SK-N-SH (cell line): ENCODE data around the gene MEGF6. TPM values are rescaled to one million over a fixed set of nuclear protein-coding genes. Genes with fewer than 3 reads are reported as not detected.
A peak's percentile ranks its signal among the peaks of the same experiment; 100 is the strongest.

Experiments used
- CTCF ChIA-PET: fragments of 300-600, 350-600 bp; formaldehyde crosslinking; extraction: SDS; loops from one replicate; lab custom pipeline; 2021; lab: Yijun Ruan, JAX
- POLR2A ChIA-PET: fragments of 350-600 bp; sonication (Branson Sonifier 250); formaldehyde crosslinking; extraction: SDS; loops from one replicate; lab custom pipeline; 2020; ENCODE audit warnings: antibody characterized with exemption, inconsistent platforms; lab: Yijun Ruan, JAX
- DNase-seq: peaks from one replicate; pipeline ENCODE4 v3.0.0; 2012
- H2AFZ ChIP-seq: fragments of 200-600 bp; sonication (generic); 2 replicates; pipeline ENCODE4 v1.8.1; 2016; ENCODE audit warnings: antibody characterized with exemption, mild to moderate bottlenecking, low read depth
- H3F3A ChIP-seq: fragments of 200-600 bp; sonication (generic); replicated peaks from 2 replicates; pipeline ENCODE3; 2016; ENCODE audit warnings: antibody characterized with exemption, mild to moderate bottlenecking; ENCODE audit not compliant: insufficient read depth
- H3K27ac ChIP-seq, 2 experiments: fragments of 200-500 bp in 1 of 2; fragments of 200-600 bp in 1 of 2; sonication (Bioruptor generic) in 1 of 2; sonication (generic), shearing (Covaris generic) in 1 of 2; 2 replicates each; pipeline versions ENCODE4 v1.5.1 to v1.6.1; 2014 to 2016; ENCODE audit warnings: low read depth in 2 of 2, inconsistent platforms in 1 of 2, low read length in 1 of 2, mild to moderate bottlenecking in 1 of 2, mixed read lengths in 1 of 2
- H3K27me3 ChIP-seq: fragments of 200-600 bp; sonication (generic), shearing (Covaris generic); 2 replicates; pipeline ENCODE4 v1.6.1; 2016; ENCODE audit warnings: mixed run types; ENCODE audit not compliant: insufficient read depth
- H3K36me3 ChIP-seq, 2 experiments: fragments of 200-500 bp in 1 of 2; fragments of 200-600 bp in 1 of 2; sonication (Bioruptor generic) in 1 of 2; sonication (generic) in 1 of 2; replicated peaks in 1 of 2; 2 replicates each; pipeline versions ENCODE3 to v1.5.1; 2014 to 2016; ENCODE audit warnings: low read length in 1 of 2, mild to moderate bottlenecking in 1 of 2; ENCODE audit not compliant: insufficient read depth in 2 of 2, control insufficient read depth in 1 of 2
- H3K4me1 ChIP-seq, 2 experiments: fragments of 200-500 bp in 1 of 2; fragments of 200-600 bp in 1 of 2; sonication (Bioruptor generic) in 1 of 2; sonication (generic), shearing (Covaris generic) in 1 of 2; 2 replicates each; pipeline versions ENCODE4 v1.5.1 to v1.6.1; 2014 to 2016; ENCODE audit warnings: low read depth in 1 of 2, low read length in 1 of 2, mixed run types in 1 of 2; ENCODE audit not compliant: insufficient read depth in 2 of 2, control insufficient read depth in 1 of 2
- H3K4me2 ChIP-seq: fragments of 200-600 bp; sonication (generic), shearing (Covaris generic); 2 replicates; pipeline ENCODE4 v1.6.1; 2017; ENCODE audit warnings: mixed run types
- H3K4me3 ChIP-seq, 2 experiments: fragments of 200-500 bp in 1 of 2; fragments of 200-600 bp in 1 of 2; sonication (Bioruptor generic) in 1 of 2; sonication (generic), shearing (Covaris generic) in 1 of 2; 2 replicates each; pipeline versions ENCODE4 v1.5.1 to v1.8.1; 2014 to 2016; ENCODE audit warnings: low read depth in 2 of 2, inconsistent platforms in 1 of 2, low read length in 1 of 2, mild to moderate bottlenecking in 1 of 2, mixed read lengths in 1 of 2, moderate library complexity in 1 of 2
- H3K79me2 ChIP-seq: fragments of 200-600 bp; sonication (generic); 2 replicates; pipeline ENCODE4 v1.8.1; 2017; ENCODE audit warnings: mild to moderate bottlenecking; ENCODE audit not compliant: insufficient read depth
- H3K9ac ChIP-seq: fragments of 200-600 bp; sonication (generic); 2 replicates; pipeline ENCODE4 v1.6.1; 2017; ENCODE audit warnings: mixed run types
- H3K9me2 ChIP-seq: fragments of 200-600 bp; sonication (generic); 2 replicates; pipeline ENCODE4 v1.6.1; 2017; ENCODE audit warnings: mixed run types
- H3K9me3 ChIP-seq: fragments of 200-600 bp; sonication (generic); 2 replicates; pipeline ENCODE4 v1.6.1; 2017; ENCODE audit warnings: mixed run types, mild to moderate bottlenecking, moderate library complexity
- H4K20me1 ChIP-seq: fragments of 200-600 bp; sonication (generic); 2 replicates; pipeline ENCODE4 v1.6.1; 2017; ENCODE audit warnings: mild to moderate bottlenecking, mixed run types; ENCODE audit not compliant: insufficient read depth
- CHD2 ChIP-seq: fragments of 150-350 bp; IDR thresholded peaks from 2 replicates; pipeline ENCODE4 v1.6.1; 2018; ENCODE audit warnings: low read length; ENCODE audit not compliant: partially characterized antibody
- FOSL2 ChIP-seq: IDR thresholded peaks from 2 replicates; pipeline ENCODE4 v1.4.0; 2012; ENCODE audit warnings: low read depth, mild to moderate bottlenecking, moderate library complexity, borderline replicate concordance
- GABPA ChIP-seq: IDR thresholded peaks from 2 replicates; pipeline ENCODE4 v1.4.0; 2012; ENCODE audit warnings: low read depth, mild to moderate bottlenecking
- JUND ChIP-seq: IDR thresholded peaks from 2 replicates; pipeline ENCODE4 v1.4.0; 2012
- MXI1 ChIP-seq: IDR thresholded peaks from 2 replicates; pipeline ENCODE4 v1.6.1; 2012; ENCODE audit warnings: mild to moderate bottlenecking, low read depth, low read length, improper control_type of control experiment
- RXRA ChIP-seq: IDR thresholded peaks from 2 replicates; pipeline ENCODE4 v1.4.0; 2012; ENCODE audit warnings: low read depth, mild to moderate bottlenecking, borderline replicate concordance
- TEAD4 ChIP-seq: IDR thresholded peaks from 2 replicates; pipeline ENCODE4 v1.4.0; 2012; ENCODE audit warnings: mild to moderate bottlenecking, borderline replicate concordance; ENCODE audit not compliant: insufficient read depth
- WGBS: methylation state at CpG from one replicate; pipeline ENCODE4 v1.1.6; 2017; ENCODE audit warnings: low lambda C conversion rate; 5-methylcytosine and 5-hydroxymethylcytosine counted together
- polyA plus RNA-seq, 3 experiments: library from polyadenylated mRNA; depleted of rRNA; stranded (reverse); fragments of >200 nt; gene quantifications; 2 replicates each; pipeline ENCODE4 v1.2.3, GENCODE V29; 2012

MEGF6 gene
- polyA plus RNA-seq, 1 of the 3 experiments (the other 2 are of a cell fraction) = 7.6 TPM

GRCh38 chr1:3652548-3653285 lies 41.4 kb upstream of the MEGF6 start:
- H3F3A ChIP-seq = no peaks in the 10 kb centered on the region
- ChIA-PET POLR2A (interaction anchor here (0.6 to 1.5 kb wide), 4 partner anchors 11 to 102 kb away, joined by 3 to 4 read pairs (median 3); no protein-coding TSS in a partner anchor), CTCF (interaction anchor here (0.6 to 2.4 kb wide), 11 partner anchors 9 to 1033 kb away, joined by 3 to 10 read pairs (median 6); no protein-coding TSS in a partner anchor)
- H3K4me2 ChIP-seq = no peak overlapping the region
- peak overlapping the region in 1 of 2 experiments; percentile 41; a peak in 3 of 4 replicates for H3K4me3 ChIP-seq
- peaks cover 4% of the 10 kb centered on the region; the same call in 1 of the 2 replicates for H3K27me3 ChIP-seq
- H3K79me2 ChIP-seq = peaks cover 19% of the 10 kb centered on the region
- peaks cover 4 to 6% of the 10 kb centered on the region in 2 experiments for H3K36me3 ChIP-seq
- no peaks in the 10 kb centered on the region for H4K20me1 ChIP-seq
- H3K4me1 ChIP-seq = peaks cover 0 to 12% of the 10 kb centered on the region in 2 experiments; a peak in 2 of 4 replicates
- WGBS = 15% methylated on average over 13 of the region's 68 CpGs
- peak; percentile 76 for DNase-seq
- H3K9me3 ChIP-seq = no peaks in the 10 kb centered on the region
- H3K27ac ChIP-seq = no peak overlapping the region
- H2AFZ ChIP-seq = no peak overlapping the region
- TF ChIP-seq MXI1 (no peak), TEAD4 (no peak), CHD2 (peak; percentile 72), RXRA (no peak), GABPA (no peak), JUND (no peak)
- H3K9me2 ChIP-seq = no peaks in the 10 kb centered on the region
- H3K9ac ChIP-seq = no peak overlapping the region; the same call in 1 of the 2 replicates

GRCh38 chr1:3651930-3652547 lies 40.7 kb upstream of the MEGF6 start, which contains the start of gene TP73:
TSS of gene TP73 (plus strand) at chr1:3652516. CDS start at chr1:3682366, 29,850 bp downstream.
- no peak for TF ChIP-seq FOSL2
- 0 out of 2 replicates have a peak, but pooled peaks have one; percentile 17 for TF ChIP-seq MXI1
- Histone ChIP-seq H3K4me1 (peaks cover 0 to 12% of the 10 kb centered on the region in 2 experiments; a peak in 2 of 4 replicates), H3K9me3 (no peaks in the 10 kb centered on the region), H3K36me3 (peaks cover 8 to 10% of the 10 kb centered on the region in 2 experiments), H3K9ac (no peak within 1 kb of the TSS; the same call in 1 of the 2 replicates), H4K20me1 (no peaks in the 10 kb centered on the region), H2AFZ (no peak within 1 kb of the TSS), H3F3A (no peaks in the 10 kb centered on the region), H3K4me3 (peak within 1 kb of the TSS in 1 of 2 experiments; percentile 41; a peak in 3 of 4 replicates), H3K9me2 (no peaks in the 10 kb centered on the region), H3K27me3 (no peaks in the 10 kb centered on the region; the same call in 1 of the 2 replicates), H3K27ac (no peak within 1 kb of the TSS), H3K4me2 (no peak within 1 kb of the TSS), H3K79me2 (peaks cover 19% of the 10 kb centered on the region)
- no CpG with 5 or more reads among the region's 80 CpGs for WGBS
- POLR2A ChIA-PET = interaction anchor here (0.7 to 1.5 kb wide), 3 partner anchors 24 to 101 kb away, joined by 3 to 4 read pairs (median 3); no protein-coding TSS in a partner anchor
- peak; percentile 88 for DNase-seq
- CTCF ChIA-PET = interaction anchor here (0.6 to 2.2 kb wide), 8 partner anchors 10 to 1033 kb away, joined by 3 to 10 read pairs (median 6); no protein-coding TSS in a partner anchor
